NOMO-1 treated with dmso at 0.1 percent for 144 hours (cell line): Measurements from ENCODE around the gene RBM26.
"Not testable (repeated sequence)": the region's sequence is repeated elsewhere in the genome, so short reads cannot be mapped to it uniquely, and the experiment has no call there.

Experiments
- DNase-seq: peaks from one replicate; lab custom pipeline; 2025; ENCODE audit not compliant: unreplicated experiment; lab: John Stamatoyannopoulos, UW

The RBM26 gene

GRCh38 chr13:79387853-79388252, 18.2 kb downstream of the RBM26 start:
- no peak for DNase-seq

- DNase-seq = no peak
These were observed 19.8 kb downstream of the RBM26 start for GRCh38 chr13:79386125-79386826.

GRCh38 chr13:79385694-79386093, 20.4 kb downstream of the RBM26 start:
- peak; percentile 54 for DNase-seq

- no peak for DNase-seq
These were observed 21.9 kb downstream of the RBM26 start for GRCh38 chr13:79384022-79384610.

- peak; percentile 58 for DNase-seq
These were observed 23.3 kb downstream of the RBM26 start for GRCh38 chr13:79382545-79383275.

- no peak for DNase-seq
These were observed 25.1 kb downstream of the RBM26 start for GRCh38 chr13:79380997-79381396.

- no peak for DNase-seq
These were observed 26.8 kb downstream of the RBM26 start for GRCh38 chr13:79379274-79379673.

- DNase-seq = no peak
These were observed 29.2 kb downstream of the RBM26 start for GRCh38 chr13:79376843-79377242.

GRCh38 chr13:79374578-79374977, 31.5 kb downstream of the RBM26 start:
- DNase-seq = no peak

- DNase-seq = no peak
These were observed 32.1 kb downstream of the RBM26 start for GRCh38 chr13:79373916-79374315.

GRCh38 chr13:79369226-79369625, 36.8 kb downstream of the RBM26 start:
- DNase-seq = no peak

GRCh38 chr13:79365981-79366380, 40.1 kb downstream of the RBM26 start:
- DNase-seq = no peak

GRCh38 chr13:79361299-79361698, 44.8 kb downstream of the RBM26 start:
- DNase-seq = no peak

- DNase-seq = no peak
These were observed 46.0 kb downstream of the RBM26 start for GRCh38 chr13:79360095-79360494.

- no peak for DNase-seq
These were observed 47.0 kb downstream of the RBM26 start for GRCh38 chr13:79359064-79359463.

- no peak for DNase-seq
These were observed 51.8 kb downstream of the RBM26 start for GRCh38 chr13:79354285-79354684.

GRCh38 chr13:79353693-79354092, 52.4 kb downstream of the RBM26 start:
- no peak for DNase-seq

GRCh38 chr13:79352107-79352506, 53.9 kb downstream of the RBM26 start:
- no peak for DNase-seq

GRCh38 chr13:79349608-79350007, 56.4 kb downstream of the RBM26 start:
- DNase-seq = not testable (repeated sequence)

GRCh38 chr13:79349011-79349410, 57.0 kb downstream of the RBM26 start:
- no peak for DNase-seq

- no peak for DNase-seq
These were observed 59.6 kb downstream of the RBM26 start for GRCh38 chr13:79346300-79346914.

GRCh38 chr13:79341202-79341601, 64.9 kb downstream of the RBM26 start:
- DNase-seq = no peak
